K562 (cell line): ENCODE measurements around the gene DNAJC9. TPM values are rescaled to one million over a fixed set of nuclear protein-coding genes. Genes with fewer than 3 reads are reported as not detected.

Source experiments
- DMBX1 ChIP-seq: fragments of 250-450 bp; sonication (Bioruptor Pico); IDR thresholded peaks from 2 replicates; pipeline ENCODE4 v1.8.0; 2022; ENCODE audit warnings: inconsistent platforms, mild to moderate bottlenecking, moderate library complexity, borderline replicate concordance
- DNMT1 ChIP-seq: fragments of 450-650 bp; IDR thresholded peaks from 2 replicates; pipeline ENCODE4 v1.6.1; 2016; ENCODE audit warnings: antibody characterized with exemption, mild to moderate bottlenecking
- FOXP1 ChIP-seq: sonication (generic); formaldehyde crosslinking; IDR thresholded peaks from 2 replicates; pipeline ENCODE4 v1.8.0; 2022; ENCODE audit warnings: mild to moderate bottlenecking, missing genetic modification reagents
- HLTF ChIP-seq: fragments of 450-650 bp; IDR thresholded peaks from 2 replicates; pipeline ENCODE4 v1.6.1; 2016
- HOXB6 ChIP-seq: fragments of 250-450 bp; sonication (Bioruptor Pico); IDR thresholded peaks from 2 replicates; pipeline ENCODE4 v1.5.1; 2022; ENCODE audit warnings: mild to moderate bottlenecking, borderline replicate concordance
- MAZ ChIP-seq, 2 experiments: fragments of 450-650 bp in 1 of 2; sonication (generic) in 1 of 2; formaldehyde crosslinking; IDR thresholded peaks in 1 of 2; conservative IDR thresholded peaks in 1 of 2; 2 replicates each; pipeline versions ENCODE4 v1.4.0 to v1.5.0; 2020; ENCODE audit warnings: mild to moderate bottlenecking in 1 of 2, missing genetic modification reagents in 1 of 2
- MITF ChIP-seq: IDR thresholded peaks from 2 replicates; pipeline ENCODE4 v1.6.1; 2014; ENCODE audit warnings: antibody characterized with exemption
- MLLT1 ChIP-seq, 2 experiments: fragments of 450-650 bp; IDR thresholded peaks; 2 replicates each; pipeline ENCODE4 v1.6.1; 2016
- MXD1 ChIP-seq: fragments of 250-450 bp; sonication (Bioruptor Pico); IDR thresholded peaks from 2 replicates; pipeline ENCODE4 v1.8.0; 2021; ENCODE audit warnings: borderline replicate concordance, mild to moderate bottlenecking, moderate library complexity; ENCODE audit not compliant: poor library complexity, severe bottlenecking
- RCOR1 ChIP-seq, 2 experiments: IDR thresholded peaks; 2 replicates each; pipeline ENCODE4 v1.6.1; 2012; ENCODE audit warnings: low read depth in 2 of 2, low read length in 2 of 2, borderline replicate concordance in 1 of 2, improper control_type of control experiment in 1 of 2
- SIX5 ChIP-seq, 2 experiments: IDR thresholded peaks; 2 replicates each; pipeline ENCODE4 v1.6.1; 2011; ENCODE audit warnings: low read length in 2 of 2, borderline replicate concordance in 1 of 2, low read depth in 1 of 2, mild to moderate bottlenecking in 1 of 2, moderate library complexity in 1 of 2; ENCODE audit not compliant: insufficient read depth in 1 of 2
- SMAD1 ChIP-seq: fragments of 150-350 bp; IDR thresholded peaks from 2 replicates; pipeline ENCODE4 v1.6.1; 2014; ENCODE audit warnings: low read length, low read depth; ENCODE audit not compliant: partially characterized antibody
- ZNF324 ChIP-seq: fragments of 250-450 bp; sonication (Bioruptor Pico); IDR thresholded peaks from 2 replicates; pipeline ENCODE4 v1.4.0; 2020; ENCODE audit warnings: mild to moderate bottlenecking
- polyA plus RNA-seq, 8 experiments: library from polyadenylated mRNA; depleted of rRNA in 4 of 8; stranded (reverse) in 5 of 8; unstranded in 3 of 8; fragments of >200 nt; fragmentation: Nextera tagmentation in 2 of 8; fragmentation: Illumina TruSeq in 1 of 8; extraction: Ambion mirVana in 2 of 8; extraction: Trizol in 1 of 8; gene quantifications; 2 replicates each; pipeline versions ENCODE4 v1.2.1 to v1.2.3, GENCODE V29; 2011 to 2014; ENCODE audit warnings: inconsistent platforms in 1 of 8, missing spikeins in 1 of 8
- total RNA-seq, 7 experiments: library from RNA; depleted of rRNA in 6 of 7; stranded (reverse); fragments of >200 nt in 6 of 7; fragmentation: Illumina TruSeq in 2 of 7; extraction: Trizol in 2 of 7; gene quantifications; 2 replicates each; pipeline versions ENCODE4 v1.2.1 to v1.2.3, GENCODE V29; 2011 to 2021; ENCODE audit warnings: low replicate concordance in 1 of 7
- TF ChIP-seq, protein P1 (sequence below): fragments of 250-450 bp; sonication (Bioruptor Pico); IDR thresholded peaks from 2 replicates; pipeline ENCODE4 v1.8.0; 2022; ENCODE audit warnings: inconsistent platforms, mild to moderate bottlenecking, moderate library complexity, borderline replicate concordance
- TF ChIP-seq, protein P2 (sequence below): fragments of 250-450 bp; sonication (Bioruptor Pico); IDR thresholded peaks from 2 replicates; pipeline ENCODE4 v1.4.0; 2020; ENCODE audit warnings: mild to moderate bottlenecking, moderate library complexity
- TF ChIP-seq, protein P3 (sequence below): sonication (generic); formaldehyde crosslinking; IDR thresholded peaks from 2 replicates; pipeline ENCODE4 v1.8.0; 2022; ENCODE audit warnings: missing genetic modification reagents, mild to moderate bottlenecking, moderate library complexity, borderline replicate concordance

Gene DNAJC9
- total and polyA plus RNA-seq, 9 of the 15 experiments (the other 6 are each of a cell fraction or from before 2014, with no cell fraction given): 66.7 to 133 (median 102) TPM

DNA sequence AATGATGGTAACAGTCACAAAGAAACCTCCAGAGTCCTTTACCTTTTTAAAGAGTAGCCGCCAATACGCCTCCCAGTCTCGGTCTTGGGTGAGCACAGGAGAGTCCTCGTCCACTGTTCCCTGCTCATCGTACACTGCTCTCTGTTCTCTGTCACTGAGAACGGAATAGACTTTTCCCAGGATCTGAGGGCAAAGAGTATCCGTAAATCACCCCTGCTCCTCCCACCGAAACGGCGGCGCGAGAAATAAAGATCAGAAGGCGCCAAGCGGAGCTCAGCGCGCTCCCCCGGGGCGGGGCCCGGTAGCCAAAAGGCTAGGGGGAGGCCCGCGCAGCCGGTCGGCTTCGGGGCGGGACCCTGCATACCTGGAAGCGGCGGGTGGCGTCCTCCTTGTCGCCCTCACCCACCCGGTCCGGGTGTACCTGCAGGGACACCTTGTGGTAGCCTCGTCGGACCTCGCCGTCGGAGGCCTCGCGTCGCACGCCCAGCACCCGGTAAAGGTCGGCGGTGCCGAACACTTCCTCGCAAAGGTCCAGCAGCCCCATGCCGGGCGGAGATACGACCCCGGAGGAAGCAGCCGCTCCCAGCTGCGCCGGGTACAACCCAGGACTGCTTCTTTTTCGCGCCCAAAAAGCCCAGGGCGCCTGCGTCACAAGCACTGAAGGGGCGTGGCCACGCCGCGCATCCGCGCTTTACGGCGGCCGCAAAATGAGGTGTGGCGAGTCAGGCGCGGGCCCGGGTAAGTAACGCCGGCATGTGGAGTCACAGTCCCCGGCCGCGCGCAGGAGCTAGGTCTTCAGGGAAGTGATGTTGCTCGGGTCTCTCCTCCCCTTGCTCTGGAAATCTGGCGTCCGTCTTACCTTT is at the start of gene DNAJC9 (continued):
- TF ChIP-seq, protein P1, sequence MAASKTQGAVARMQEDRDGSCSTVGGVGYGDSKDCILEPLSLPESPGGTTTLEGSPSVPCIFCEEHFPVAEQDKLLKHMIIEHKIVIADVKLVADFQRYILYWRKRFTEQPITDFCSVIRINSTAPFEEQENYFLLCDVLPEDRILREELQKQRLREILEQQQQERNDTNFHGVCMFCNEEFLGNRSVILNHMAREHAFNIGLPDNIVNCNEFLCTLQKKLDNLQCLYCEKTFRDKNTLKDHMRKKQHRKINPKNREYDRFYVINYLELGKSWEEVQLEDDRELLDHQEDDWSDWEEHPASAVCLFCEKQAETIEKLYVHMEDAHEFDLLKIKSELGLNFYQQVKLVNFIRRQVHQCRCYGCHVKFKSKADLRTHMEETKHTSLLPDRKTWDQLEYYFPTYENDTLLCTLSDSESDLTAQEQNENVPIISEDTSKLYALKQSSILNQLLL: no peak
- TF ChIP-seq FOXP1 (CRISPR knock-in tag): peak; percentile 97
- peak; percentile 30; the same call in 1 of the 2 replicates for TF ChIP-seq MITF
- peak; percentile 96 to 97 for TF ChIP-seq MAZ (CRISPR knock-in tag; conservative IDR thresholded peaks at IDR 0.05 in 1 of 2, IDR thresholded peaks at IDR 0.05 in 1 of 2)
- peak; percentile 62; the same call in 1 of the 2 replicates for TF ChIP-seq ZNF324 (CRISPR knock-in tag)
- TF ChIP-seq HLTF: peak; percentile 79; the same call in 1 of the 2 replicates
- peak; percentile 49 for TF ChIP-seq SMAD1
- no peak for TF ChIP-seq HOXB6 (CRISPR knock-in tag)
- peak; percentile 79 to 88; a peak in 2 of 4 replicates for TF ChIP-seq MLLT1 (IDR thresholded peaks at IDR 0.05)
- TF ChIP-seq DNMT1: no peak
- TF ChIP-seq RCOR1 (IDR thresholded peaks at IDR 0.05; ENCODE audit: borderline replicate concordance in 1 of 2, low read depth in 2 of 2, low read length in 2 of 2): no peak; a peak in 1 of 4 replicates
- TF ChIP-seq SIX5 (IDR thresholded peaks at IDR 0.05; ENCODE audit: borderline replicate concordance in 1 of 2, insufficient read depth in 1 of 2, low read depth in 1 of 2, low read length in 2 of 2): no peak
- TF ChIP-seq DMBX1 (CRISPR knock-in tag): 0 out of 2 replicates have a peak, but pooled peaks have one; percentile 25
- TF ChIP-seq, protein P2, sequence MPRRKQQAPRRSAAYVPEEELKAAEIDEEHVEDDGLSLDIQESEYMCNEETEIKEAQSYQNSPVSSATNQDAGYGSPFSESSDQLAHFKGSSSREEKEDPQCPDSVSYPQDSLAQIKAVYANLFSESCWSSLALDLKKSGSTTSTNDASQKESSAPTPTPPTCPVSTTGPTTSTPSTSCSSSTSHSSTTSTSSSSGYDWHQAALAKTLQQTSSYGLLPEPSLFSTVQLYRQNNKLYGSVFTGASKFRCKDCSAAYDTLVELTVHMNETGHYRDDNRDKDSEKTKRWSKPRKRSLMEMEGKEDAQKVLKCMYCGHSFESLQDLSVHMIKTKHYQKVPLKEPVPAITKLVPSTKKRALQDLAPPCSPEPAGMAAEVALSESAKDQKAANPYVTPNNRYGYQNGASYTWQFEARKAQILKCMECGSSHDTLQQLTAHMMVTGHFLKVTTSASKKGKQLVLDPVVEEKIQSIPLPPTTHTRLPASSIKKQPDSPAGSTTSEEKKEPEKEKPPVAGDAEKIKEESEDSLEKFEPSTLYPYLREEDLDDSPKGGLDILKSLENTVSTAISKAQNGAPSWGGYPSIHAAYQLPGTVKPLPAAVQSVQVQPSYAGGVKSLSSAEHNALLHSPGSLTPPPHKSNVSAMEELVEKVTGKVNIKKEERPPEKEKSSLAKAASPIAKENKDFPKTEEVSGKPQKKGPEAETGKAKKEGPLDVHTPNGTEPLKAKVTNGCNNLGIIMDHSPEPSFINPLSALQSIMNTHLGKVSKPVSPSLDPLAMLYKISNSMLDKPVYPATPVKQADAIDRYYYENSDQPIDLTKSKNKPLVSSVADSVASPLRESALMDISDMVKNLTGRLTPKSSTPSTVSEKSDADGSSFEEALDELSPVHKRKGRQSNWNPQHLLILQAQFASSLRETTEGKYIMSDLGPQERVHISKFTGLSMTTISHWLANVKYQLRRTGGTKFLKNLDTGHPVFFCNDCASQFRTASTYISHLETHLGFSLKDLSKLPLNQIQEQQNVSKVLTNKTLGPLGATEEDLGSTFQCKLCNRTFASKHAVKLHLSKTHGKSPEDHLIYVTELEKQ (CRISPR knock-in tag): no peak
- peak; percentile 36 for TF ChIP-seq MXD1 (CRISPR knock-in tag)
- TF ChIP-seq, protein P3, sequence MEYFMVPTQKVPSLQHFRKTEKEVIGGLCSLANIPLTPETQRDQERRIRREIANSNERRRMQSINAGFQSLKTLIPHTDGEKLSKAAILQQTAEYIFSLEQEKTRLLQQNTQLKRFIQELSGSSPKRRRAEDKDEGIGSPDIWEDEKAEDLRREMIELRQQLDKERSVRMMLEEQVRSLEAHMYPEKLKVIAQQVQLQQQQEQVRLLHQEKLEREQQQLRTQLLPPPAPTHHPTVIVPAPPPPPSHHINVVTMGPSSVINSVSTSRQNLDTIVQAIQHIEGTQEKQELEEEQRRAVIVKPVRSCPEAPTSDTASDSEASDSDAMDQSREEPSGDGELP (CRISPR knock-in tag): peak; percentile 99
